H1 (cell line): Measurements from ENCODE around the gene SMYD5. TPM values are rescaled to one million over a fixed set of nuclear protein-coding genes. Genes with fewer than 3 reads are reported as not detected.

Source experiments
- CTCF ChIA-PET: fragments of 300-600 bp; sonication (Branson Sonifier 250); formaldehyde crosslinking; loops from one replicate; lab custom pipeline; 2021; ENCODE audit not compliant: partially characterized antibody; lab: Charles Lee
- POLR2A ChIA-PET: fragments of 300-600 bp; sonication (Branson Sonifier 250); formaldehyde crosslinking; loops from one replicate; lab custom pipeline; 2021; ENCODE audit warnings: inconsistent platforms; ENCODE audit not compliant: partially characterized antibody; lab: Charles Lee
- DNase-seq, 2 experiments: peaks; one replicate each; pipeline versions ENCODE4 v3.0.0 to v3.0.0-alpha.2; 2010 to 2022; ENCODE audit warnings: low spot score in 2 of 2, low read depth in 1 of 2, mixed read lengths in 1 of 2
- FAIRE-seq: peaks from 2 replicates; lab custom pipeline; 2011; peaks lifted over from hg19 to GRCh38; lab: Jason Lieb, UNC
- H2AFZ ChIP-seq: 2 replicates; pipeline ENCODE4 v1.8.1; 2012; ENCODE audit warnings: low read length, inconsistent platforms
- H2AK5ac ChIP-seq: 2 replicates; pipeline ENCODE4 v1.6.1; 2013; ENCODE audit warnings: low read depth, low read length
- H2BK120ac ChIP-seq: replicated peaks from 2 replicates; pipeline ENCODE3; 2013; ENCODE audit warnings: low read depth, low read length, inconsistent platforms
- H2BK12ac ChIP-seq: 2 replicates; pipeline ENCODE4 v1.6.1; 2013; ENCODE audit warnings: low read depth, low read length
- H2BK15ac ChIP-seq: 2 replicates; pipeline ENCODE4 v1.6.1; 2013; ENCODE audit warnings: low read length
- H2BK20ac ChIP-seq: 2 replicates; pipeline ENCODE4 v1.6.1; 2013; ENCODE audit warnings: low read length
- H2BK5ac ChIP-seq: 2 replicates; pipeline ENCODE4 v1.6.1; 2013; ENCODE audit warnings: low read depth, low read length
- H3K14ac ChIP-seq: 2 replicates; pipeline ENCODE4 v1.6.1; 2013; ENCODE audit warnings: inconsistent platforms; ENCODE audit not compliant: insufficient read length
- H3K18ac ChIP-seq: 2 replicates; pipeline ENCODE4 v1.6.1; 2013; ENCODE audit warnings: low read length; ENCODE audit errors: extremely low read depth
- H3K23ac ChIP-seq: 2 replicates; pipeline ENCODE4 v1.6.1; 2013; ENCODE audit warnings: inconsistent platforms; ENCODE audit not compliant: insufficient read length
- H3K23me2 ChIP-seq: 2 replicates; pipeline ENCODE4 v1.6.1; 2013; ENCODE audit warnings: low read depth, low read length
- H3K27ac ChIP-seq: 2 replicates; pipeline ENCODE4 v1.6.1; 2011; ENCODE audit warnings: low read depth, low read length, inconsistent platforms
- H3K27me3 ChIP-seq, 4 experiments: replicated peaks in 1 of 4; 1 replicate in 1 of 4; 2 replicates in 3 of 4; pipeline versions ENCODE4 v1.6.1 to v1.8.1; 2011 to 2013; ENCODE audit warnings: low read length in 3 of 4, mild to moderate bottlenecking in 3 of 4, inconsistent platforms in 2 of 4, mixed read lengths in 2 of 4, moderate library complexity in 1 of 4; ENCODE audit not compliant: control insufficient read depth in 3 of 4, insufficient read depth in 3 of 4; ENCODE audit errors: extremely low read depth in 1 of 4
- H3K36me3 ChIP-seq, 4 experiments: 2 replicates each; pipeline versions ENCODE4 v1.6.1 to v1.8.1; 2011 to 2013; ENCODE audit warnings: mild to moderate bottlenecking in 4 of 4, low read length in 3 of 4, moderate library complexity in 2 of 4, control low read depth in 1 of 4, inconsistent platforms in 1 of 4; ENCODE audit not compliant: insufficient read depth in 4 of 4, control insufficient read depth in 2 of 4
- H3K4ac ChIP-seq: replicated peaks from 2 replicates; pipeline ENCODE3; 2013; ENCODE audit warnings: low read length, low read depth, mixed read lengths, inconsistent platforms; ENCODE audit not compliant: insufficient read length
- H3K4me1 ChIP-seq, 4 experiments: replicated peaks in 1 of 4; 1 replicate in 1 of 4; 2 replicates in 3 of 4; pipeline versions ENCODE4 v1.6.1 to v1.8.1; 2011 to 2013; ENCODE audit warnings: low read length in 3 of 4, inconsistent platforms in 2 of 4, mixed read lengths in 1 of 4; ENCODE audit not compliant: insufficient read depth in 4 of 4, control insufficient read depth in 3 of 4
- H3K4me2 ChIP-seq, 2 experiments: 2 replicates each; pipeline versions ENCODE4 v1.6.1 to v1.8.1; 2011 to 2013; ENCODE audit warnings: low read depth in 2 of 2, low read length in 2 of 2, control low read depth in 1 of 2, inconsistent platforms in 1 of 2, mild to moderate bottlenecking in 1 of 2; ENCODE audit not compliant: insufficient read depth in 1 of 2
- H3K4me3 ChIP-seq, 4 experiments: fragments of 200-600, 300-600 bp in 1 of 4; sonication (generic), shearing (Covaris generic), sonication (Bioruptor Twin) in 1 of 4; 2 replicates each; pipeline versions ENCODE4 v1.5.1 to v1.8.1; 2011 to 2016; ENCODE audit warnings: low read length in 4 of 4, low read depth in 3 of 4, control low read depth in 2 of 4, inconsistent platforms in 2 of 4, mild to moderate bottlenecking in 2 of 4, mixed read lengths in 1 of 4, moderate library complexity in 1 of 4; ENCODE audit not compliant: insufficient read depth in 2 of 4; ENCODE audit errors: extremely low read depth in 1 of 4
- H3K56ac ChIP-seq: replicated peaks from 2 replicates; pipeline ENCODE3; 2013; ENCODE audit warnings: low read depth, mild to moderate bottlenecking, mixed read lengths, low read length, inconsistent platforms; ENCODE audit not compliant: insufficient read length
- H3K79me1 ChIP-seq: 2 replicates; pipeline ENCODE4 v1.6.1; 2013; ENCODE audit warnings: low read depth, low read length, control low read depth
- H3K79me2 ChIP-seq, 2 experiments: 2 replicates each; pipeline versions ENCODE4 v1.6.1 to v1.8.1; 2012 to 2013; ENCODE audit warnings: low read length in 2 of 2, mild to moderate bottlenecking in 2 of 2, inconsistent platforms in 1 of 2; ENCODE audit not compliant: insufficient read depth in 2 of 2, control insufficient read depth in 1 of 2
- H3K9ac ChIP-seq, 4 experiments: replicated peaks in 1 of 4; 1 replicate in 1 of 4; 2 replicates in 3 of 4; pipeline versions ENCODE4 v1.6.1 to v1.8.1; 2011 to 2013; ENCODE audit warnings: low read depth in 3 of 4, low read length in 3 of 4, control low read depth in 2 of 4, mild to moderate bottlenecking in 2 of 4, moderate library complexity in 2 of 4, inconsistent platforms in 1 of 4; ENCODE audit errors: extremely low read depth in 1 of 4
- H3K9me3 ChIP-seq, 2 experiments: 2 replicates each; pipeline versions ENCODE4 v1.6.1 to v1.8.1; 2012 to 2013; ENCODE audit warnings: mild to moderate bottlenecking in 2 of 2, moderate library complexity in 2 of 2, control low read depth in 1 of 2, inconsistent platforms in 1 of 2, low read depth in 1 of 2, low read length in 1 of 2, mixed read lengths in 1 of 2; ENCODE audit not compliant: insufficient read depth in 2 of 2
- H4K20me1 ChIP-seq, 2 experiments: replicated peaks in 1 of 2; 2 replicates each; pipeline versions ENCODE3 to v1.8.1; 2011 to 2013; ENCODE audit warnings: inconsistent platforms in 2 of 2, low read length in 2 of 2, mild to moderate bottlenecking in 1 of 2; ENCODE audit not compliant: insufficient read depth in 2 of 2, control insufficient read depth in 1 of 2
- H4K5ac ChIP-seq: 2 replicates; pipeline ENCODE4 v1.6.1; 2013; ENCODE audit warnings: low read length, low read depth, mixed read lengths, inconsistent platforms; ENCODE audit not compliant: insufficient read length
- H4K8ac ChIP-seq: 2 replicates; pipeline ENCODE4 v1.8.0; 2013; ENCODE audit warnings: mild to moderate bottlenecking, moderate library complexity, low read length, inconsistent platforms; ENCODE audit not compliant: insufficient read depth; ENCODE audit errors: extremely low read depth
- H4K91ac ChIP-seq: replicated peaks from 2 replicates; pipeline ENCODE3; 2013; ENCODE audit warnings: low read length, mixed read lengths, inconsistent platforms; ENCODE audit not compliant: insufficient read length
- RBBP5 ChIP-seq: IDR thresholded peaks from 2 replicates; pipeline ENCODE4 v1.7.1; 2012; ENCODE audit warnings: low read depth, mild to moderate bottlenecking, inconsistent platforms, low read length, moderate library complexity, borderline replicate concordance
- WGBS, 2 experiments: shearing (Covaris generic) in 1 of 2; methylation state at CpG; one replicate each; pipeline versions ENCODE4 v1.1.6 to v1.1.7; 2013 to 2015; ENCODE audit warnings: low lambda C conversion rate in 2 of 2, mixed read lengths in 2 of 2, inconsistent platforms in 1 of 2, low coverage in 1 of 2, missing lambda C conversion rate in 1 of 2; ENCODE audit not compliant: insufficient replicate concordance in 2 of 2, insufficient coverage in 1 of 2, insufficient read length in 1 of 2; ENCODE audit errors: extremely low coverage in 1 of 2, missing lambda C conversion rate in 1 of 2; 5-methylcytosine and 5-hydroxymethylcytosine counted together
- polyA plus RNA-seq, 7 experiments: library from polyadenylated mRNA; depleted of rRNA in 3 of 7; stranded (reverse) in 5 of 7; unstranded in 2 of 7; fragments of >200 nt in 5 of 7; fragments of 200-250 nt in 2 of 7; gene quantifications; 1 replicate in 5 of 7; 2 replicates in 1 of 7; 4 replicates in 1 of 7; pipeline versions ENCODE4 v1.2.1 to v1.2.3, GENCODE V29; 2011 to 2013; ENCODE audit warnings: missing spikeins in 2 of 7, mixed read lengths in 2 of 7
- total RNA-seq: library from RNA; stranded (reverse); fragmentation: NEBNext Ultra II Directional; extraction: Animal tissue kit (Norgen Biotek cat#: 25700); gene quantifications from 2 replicates; pipeline ENCODE4 v1.2.1, GENCODE V29; 2021

SMYD5 gene
- total and polyA plus RNA-seq, 2 of the 8 experiments (the other 6 are each of a cell fraction or from before 2014, with no cell fraction given), result 35.2 to 56.7 TPM

GRCh38 chr2:73225513-73226360 lies 11.7 kb downstream of the SMYD5 start:
- ChIA-PET POLR2A (interaction anchor here (0.9 to 11.5 kb wide), 3 partner anchors 8 to 14 kb away, joined by 3 to 113 read pairs (median 3); partner anchors contain the start of genes CCT7 and PRADC1), CTCF (interaction anchor here (1.3 to 2.5 kb wide), 3 partner anchors 13 to 65 kb away, joined by 3 to 14 read pairs (median 4); partner anchors contain the start of gene SMYD5)
- Histone ChIP-seq H2BK15ac (no peak overlapping the region), H3K4me3 (no peak overlapping the region), H3K36me3 (peaks cover 6 to 39% (median 15%) of the 10 kb centered on the region in 4 experiments; a peak in 7 of 8 replicates), H3K4me2 (no peak overlapping the region), H2AFZ (no peak overlapping the region), H3K27ac (no peak overlapping the region), H3K4me1 (no peaks in the 10 kb centered on the region), H4K91ac (no peak overlapping the region), H2BK20ac (no peak overlapping the region), H2BK5ac (no peak overlapping the region), H3K79me2 (no peaks in the 10 kb centered on the region), H3K56ac (no peak overlapping the region), H2BK120ac (no peak overlapping the region), H3K23me2 (no peaks in the 10 kb centered on the region), H2AK5ac (no peak overlapping the region), H3K79me1 (no peaks in the 10 kb centered on the region), H3K14ac (no peak overlapping the region), H4K5ac (no peak overlapping the region), H3K18ac (no peak overlapping the region), H4K20me1 (peaks cover 0 to 3% of the 10 kb centered on the region in 2 experiments), H3K9me3 (no peaks in the 10 kb centered on the region), H3K23ac (no peak overlapping the region), H3K9ac (no peak overlapping the region), H4K8ac (no peak overlapping the region), H3K27me3 (no peaks in the 10 kb centered on the region), H3K4ac (no peak overlapping the region), H2BK12ac (no peak overlapping the region)
- no peak for FAIRE-seq
- no peak for DNase-seq
- no peak for TF ChIP-seq RBBP5
- 90% methylated on average over 9 of the region's 9 CpGs; no CpG with 5 or more reads in 1 of the 2 experiments for WGBS, 2 experiments
